HL-60 (cell line): ENCODE results near the gene UBA7.

Experiments
- CTCF ChIP-seq: IDR thresholded peaks from one replicate; pipeline ENCODE4 v1.5.1; 2011; ENCODE audit warnings: low read length, control low read depth, inconsistent platforms; ENCODE audit not compliant: insufficient read depth
- POLR2AphosphoS5 ChIP-seq: IDR thresholded peaks from 2 replicates; pipeline ENCODE4 v1.6.1; 2012; ENCODE audit warnings: low read depth
- SPI1 ChIP-seq: IDR thresholded peaks from 2 replicates; pipeline ENCODE4 v1.6.1; 2012; ENCODE audit warnings: low read depth, mild to moderate bottlenecking, borderline replicate concordance

- TF ChIP-seq SPI1 (no peak), CTCF (no peak), POLR2AphosphoS5 (peak; percentile 41; the same call in 1 of the 2 replicates)
Observed at GRCh38 chr3:49803465-49804140, 10.2 kb downstream of the UBA7 start.
